ENCODE measurements around the gene ANP32B. TPM values are rescaled to one million over a fixed set of nuclear protein-coding genes. Genes with fewer than 3 reads are reported as not detected.

Gene ANP32B
- total RNA-seq, 4 donors from 2014 or later, result 8.2 to 24.5 (median 17.8) TPM

DNA sequence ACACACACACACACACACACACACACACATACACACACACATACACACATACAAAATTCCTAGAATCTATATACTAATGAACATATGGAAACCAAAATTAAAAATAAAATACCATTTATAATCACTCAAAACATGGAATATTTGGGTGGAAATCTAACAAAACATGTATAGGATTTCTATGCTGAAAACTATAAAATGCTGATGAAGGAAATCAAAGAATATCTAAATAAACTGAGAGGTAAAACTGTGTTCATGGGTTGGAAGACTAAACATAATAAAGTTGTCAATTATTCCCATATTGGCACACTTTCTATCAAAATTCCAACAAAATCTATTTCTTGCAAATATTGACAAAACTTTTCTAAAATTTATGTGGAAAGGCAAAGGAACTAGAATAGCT, 48.0 kb downstream of the ANP32B start:
- in situ Hi-C loops (cut with MboI; ENCODE audit: low sequenced_read_pairs in 4 of 4), result loop anchor here (10.0 to 25.0 kb wide), 4 partner anchors 46 to 119 kb away; partner anchors contain the start of genes ANP32B (in 3 of the 4) and TRMO (in 2 of the 4)
- no peaks in the 10 kb centered on the region for H3K9me3 ChIP-seq
- H3K4me1 ChIP-seq, result peaks cover 17 to 18% of the 10 kb centered on the region in 2 donors
- intact Hi-C loops (cut with DNase I; ENCODE audit: low total_unique reads), result loop anchor here (10.0 kb wide), 1 partner anchor 336 kb away; the partner anchor contains the start of gene XPA
- H3K27me3 ChIP-seq, result no peaks in the 10 kb centered on the region
- TF ChIP-seq, protein P1, sequence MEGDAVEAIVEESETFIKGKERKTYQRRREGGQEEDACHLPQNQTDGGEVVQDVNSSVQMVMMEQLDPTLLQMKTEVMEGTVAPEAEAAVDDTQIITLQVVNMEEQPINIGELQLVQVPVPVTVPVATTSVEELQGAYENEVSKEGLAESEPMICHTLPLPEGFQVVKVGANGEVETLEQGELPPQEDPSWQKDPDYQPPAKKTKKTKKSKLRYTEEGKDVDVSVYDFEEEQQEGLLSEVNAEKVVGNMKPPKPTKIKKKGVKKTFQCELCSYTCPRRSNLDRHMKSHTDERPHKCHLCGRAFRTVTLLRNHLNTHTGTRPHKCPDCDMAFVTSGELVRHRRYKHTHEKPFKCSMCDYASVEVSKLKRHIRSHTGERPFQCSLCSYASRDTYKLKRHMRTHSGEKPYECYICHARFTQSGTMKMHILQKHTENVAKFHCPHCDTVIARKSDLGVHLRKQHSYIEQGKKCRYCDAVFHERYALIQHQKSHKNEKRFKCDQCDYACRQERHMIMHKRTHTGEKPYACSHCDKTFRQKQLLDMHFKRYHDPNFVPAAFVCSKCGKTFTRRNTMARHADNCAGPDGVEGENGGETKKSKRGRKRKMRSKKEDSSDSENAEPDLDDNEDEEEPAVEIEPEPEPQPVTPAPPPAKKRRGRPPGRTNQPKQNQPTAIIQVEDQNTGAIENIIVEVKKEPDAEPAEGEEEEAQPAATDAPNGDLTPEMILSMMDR (IDR thresholded peaks at IDR 0.05 in 4 of 5, conservative IDR thresholded peaks at IDR 0.05 in 1 of 5), result no peak
- TF ChIP-seq POLR2A (IDR thresholded peaks at IDR 0.05), result no peak
- no peak for ATAC-seq
- H3K4me3 ChIP-seq, result no peak overlapping the region
- DNase-seq, result no peak
- H3K27ac ChIP-seq, result no peak overlapping the region
- no peaks in the 10 kb centered on the region for H3K36me3 ChIP-seq

DNA sequence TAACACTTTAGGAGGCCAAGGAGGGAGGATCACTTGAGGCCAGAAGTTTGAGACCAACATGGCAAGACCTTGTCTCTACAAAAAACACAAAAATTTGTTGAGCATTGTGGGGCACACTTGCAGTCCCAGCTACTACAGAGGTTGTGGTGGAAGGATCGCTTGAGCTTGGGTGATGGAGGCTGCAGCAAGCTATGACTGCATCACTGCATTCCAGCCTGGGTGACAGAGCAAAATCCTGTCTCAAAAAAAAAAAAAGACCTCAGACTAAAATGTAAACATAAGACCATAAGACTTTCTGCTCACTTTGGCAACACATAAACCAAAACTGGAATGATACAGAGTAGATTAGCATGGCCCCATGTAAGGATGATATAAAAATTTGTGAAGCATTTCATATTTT, 48.8 kb downstream of the ANP32B start:
- DNase-seq, result no peak
- intact Hi-C loops (cut with DNase I; ENCODE audit: low total_unique reads) (loop anchor here (10.0 kb wide), 1 partner anchor 337 kb away; the partner anchor contains the start of gene XPA), in situ Hi-C loops (cut with MboI; ENCODE audit: low sequenced_read_pairs in 4 of 4) (loop anchor here (10.0 to 25.0 kb wide), 4 partner anchors 47 to 120 kb away; partner anchors contain the start of genes ANP32B (in 3 of the 4) and TRMO (in 2 of the 4))
- no peak for TF ChIP-seq POLR2A (IDR thresholded peaks at IDR 0.05)
- TF ChIP-seq, protein P1 (IDR thresholded peaks at IDR 0.05 in 4 of 5, conservative IDR thresholded peaks at IDR 0.05 in 1 of 5), result no peak
- Histone ChIP-seq H3K27ac (no peak overlapping the region), H3K4me3 (no peak overlapping the region), H3K27me3 (no peaks in the 10 kb centered on the region), H3K4me1 (peaks cover 25 to 26% of the 10 kb centered on the region in 2 donors), H3K9me3 (no peaks in the 10 kb centered on the region), H3K36me3 (no peaks in the 10 kb centered on the region)
- ATAC-seq, result no peak

DNA sequence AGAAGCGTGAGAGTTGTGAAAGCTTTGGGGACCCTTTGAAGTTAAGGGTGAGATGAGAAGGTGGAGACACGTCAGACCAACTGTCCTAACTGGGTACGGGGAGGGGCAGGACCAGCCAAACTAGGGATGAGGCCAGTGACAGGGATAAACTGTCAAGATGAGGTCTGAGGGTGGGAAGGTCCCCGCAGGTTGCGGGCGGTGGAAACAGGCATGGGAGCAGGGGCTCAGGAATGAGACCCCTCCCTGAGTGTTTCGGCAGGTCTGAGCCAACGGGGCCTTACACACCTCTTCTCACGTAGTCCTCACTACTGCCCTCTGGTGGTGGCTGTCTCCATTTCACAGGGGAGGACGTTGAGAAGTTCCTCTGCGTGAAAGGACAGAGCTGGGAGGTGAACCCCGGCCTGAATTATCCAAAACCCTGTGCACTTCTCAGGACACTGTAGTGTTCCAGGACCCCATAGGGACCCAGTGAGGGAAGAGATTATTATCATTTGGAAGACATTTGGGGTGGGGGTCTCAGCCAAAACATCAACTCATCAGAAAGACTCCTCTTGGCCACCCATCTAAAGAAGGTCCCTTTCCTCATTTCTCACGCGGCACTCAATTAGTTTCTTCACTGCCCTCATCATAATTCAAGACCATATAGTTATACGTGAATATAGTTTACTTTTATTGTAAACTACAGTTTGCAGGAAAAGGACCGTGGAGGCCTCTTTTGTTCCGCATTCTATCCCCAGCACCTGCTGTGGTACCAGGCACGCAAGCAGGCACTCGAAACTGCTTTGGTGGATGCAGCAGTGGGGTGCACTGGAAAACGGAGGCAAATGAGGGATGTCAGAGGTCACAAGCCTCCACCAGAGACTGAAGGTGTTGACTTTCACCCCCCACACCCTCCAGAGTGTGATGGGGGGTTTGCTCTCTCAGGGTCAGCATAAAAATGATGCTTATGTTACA, 51.7 kb downstream of the ANP32B start:
- in situ Hi-C loops (cut with MboI; ENCODE audit: low sequenced_read_pairs in 4 of 4) (loop anchor here (10.0 to 25.0 kb wide), 4 partner anchors 50 to 123 kb away; partner anchors contain the start of genes ANP32B (in 3 of the 4) and TRMO (in 2 of the 4)), intact Hi-C loops (cut with DNase I; ENCODE audit: low total_unique reads) (loop anchor here (1.0 to 10.0 kb wide), 3 partner anchors 52 to 340 kb away; partner anchors contain the start of genes ANP32B and XPA)
- H3K36me3 ChIP-seq, result no peaks in the 10 kb centered on the region
- DNase-seq (peak; percentile 69 to 82), ATAC-seq (peak; percentile 45 to 61)
- no peaks in the 10 kb centered on the region for H3K9me3 ChIP-seq
- H3K4me3 ChIP-seq, result peak overlapping the region in 1 of 4 donors; percentile 26
- H3K4me1 ChIP-seq, result peaks cover 36 to 39% of the 10 kb centered on the region in 2 donors
- TF ChIP-seq, protein P1 (IDR thresholded peaks at IDR 0.05 in 4 of 5, conservative IDR thresholded peaks at IDR 0.05 in 1 of 5), result peak; percentile 78 to 83 (median 81)
- TF ChIP-seq POLR2A (IDR thresholded peaks at IDR 0.05), result no peak
- peak overlapping the region; percentile 75 to 80 (median 80) for H3K27ac ChIP-seq
- H3K27me3 ChIP-seq, result no peaks in the 10 kb centered on the region

DNA sequence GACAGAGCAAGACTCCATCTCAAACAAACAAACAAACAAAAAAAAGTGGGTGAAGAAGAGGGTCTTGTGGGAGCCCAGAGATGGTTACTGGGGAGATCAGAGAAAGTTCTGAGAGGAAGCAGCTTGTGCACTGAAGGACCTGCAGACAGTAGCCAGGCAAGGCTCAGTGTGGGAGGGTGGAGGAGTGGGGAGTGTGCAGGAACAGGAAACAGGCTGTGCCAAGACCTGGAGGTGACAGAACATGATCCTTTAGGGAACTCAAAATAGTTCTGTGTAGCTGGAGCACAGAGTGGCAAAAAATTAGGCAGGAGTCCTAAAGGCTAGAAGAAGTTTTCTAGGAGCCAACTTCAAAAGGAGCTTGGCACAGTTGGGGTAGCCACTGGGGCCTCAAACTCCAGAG, 54.2 kb downstream of the ANP32B start:
- in situ Hi-C loops (cut with MboI; ENCODE audit: low sequenced_read_pairs in 4 of 4) (loop anchor here (10.0 to 25.0 kb wide), 4 partner anchors 53 to 125 kb away; partner anchors contain the start of genes ANP32B (in 3 of the 4) and TRMO (in 2 of the 4)), intact Hi-C loops (cut with DNase I; ENCODE audit: low total_unique reads) (loop anchor here (1.0 to 10.0 kb wide), 2 partner anchors 19 to 343 kb away; partner anchors contain the start of genes NANS and XPA)
- H3K27me3 ChIP-seq, result no peaks in the 10 kb centered on the region
- no peak overlapping the region for H3K4me3 ChIP-seq
- ATAC-seq (peak; percentile 83 to 91), DNase-seq (peak; percentile 72 to 84)
- H3K4me1 ChIP-seq, result peaks cover 36 to 39% of the 10 kb centered on the region in 2 donors
- TF ChIP-seq POLR2A (IDR thresholded peaks at IDR 0.05), result no peak
- TF ChIP-seq, protein P1 (IDR thresholded peaks at IDR 0.05 in 4 of 5, conservative IDR thresholded peaks at IDR 0.05 in 1 of 5), result no peak
- peak overlapping the region; percentile 75 to 80 (median 80) for H3K27ac ChIP-seq
- H3K9me3 ChIP-seq, result no peaks in the 10 kb centered on the region
- H3K36me3 ChIP-seq, result no peaks in the 10 kb centered on the region

Measured in gastrocnemius medialis (tissue), 4 donors.